OCI-LY3 (cell line): ENCODE results near the gene TYMP.

Source experiments
- H2AFZ ChIP-seq: fragments of 200-600, 300-600 bp; shearing (Covaris generic); 2 replicates; pipeline ENCODE4 v1.6.0; 2014; ENCODE audit warnings: antibody characterized with exemption, low read depth, low read length
- H3K27ac ChIP-seq: fragments of 200-600, 300-600 bp; sonication (generic); 2 replicates; pipeline ENCODE4 v1.5.1; 2014; ENCODE audit warnings: mild to moderate bottlenecking, low read length, moderate library complexity, mixed read lengths
- H3K27me3 ChIP-seq: fragments of 200-600, 300-600 bp; sonication (generic); 2 replicates; pipeline ENCODE4 v1.6.1; 2014; ENCODE audit warnings: low read depth, low read length, mixed read lengths
- H3K36me3 ChIP-seq: fragments of 200-600, 300-600 bp; sonication (generic); replicated peaks from 2 replicates; pipeline ENCODE3; 2014; ENCODE audit warnings: low read depth, low read length, mixed read lengths
- H3K4me1 ChIP-seq: fragments of 300-600, 200-600 bp; sonication (generic); 2 replicates; pipeline ENCODE4 v1.6.1; 2014; ENCODE audit warnings: low read length, mixed read lengths
- H3K4me2 ChIP-seq: fragments of 200-600, 300-600 bp; sonication (generic); 2 replicates; pipeline ENCODE4 v1.6.1; 2014; ENCODE audit warnings: low read length, mixed read lengths
- H3K4me3 ChIP-seq: fragments of 300-600, 200-600 bp; sonication (generic); 2 replicates; pipeline ENCODE4 v1.5.1; 2014; ENCODE audit warnings: antibody characterized with exemption, mild to moderate bottlenecking, low read length, moderate library complexity
- H3K79me2 ChIP-seq: fragments of 300-600, 200-600 bp; shearing (Covaris generic); 2 replicates; pipeline ENCODE4 v1.6.1; 2014; ENCODE audit warnings: mild to moderate bottlenecking, low read length, mixed read lengths
- H3K9ac ChIP-seq: fragments of 300-600, 200-600 bp; shearing (Covaris generic); 2 replicates; pipeline ENCODE4 v1.6.0; 2014; ENCODE audit warnings: mild to moderate bottlenecking, low read length, moderate library complexity
- H3K9me3 ChIP-seq: fragments of 200-600, 300-600 bp; shearing (Covaris generic); 2 replicates; pipeline ENCODE4 v1.6.1; 2014; ENCODE audit warnings: low read length, mixed read lengths; ENCODE audit not compliant: insufficient read depth
- H4K20me1 ChIP-seq: fragments of 200-600, 300-600 bp; sonication (generic); 2 replicates; pipeline ENCODE4 v1.6.1; 2016; ENCODE audit warnings: low read length, mixed read lengths; ENCODE audit not compliant: insufficient read depth
- EZH2phosphoT487 ChIP-seq: fragments of 200-600 bp; shearing (Covaris generic); IDR thresholded peaks from 2 replicates; pipeline ENCODE4 v1.6.1; 2018; ENCODE audit warnings: antibody characterized with exemption, mixed run types, low read depth
- TF ChIP-seq, protein P1 (sequence below): fragments of 200-600, 300-600 bp; sonication (generic); IDR thresholded peaks from 2 replicates; pipeline ENCODE4 v1.5.1; 2014; ENCODE audit warnings: antibody characterized with exemption, low read length, low read depth

TYMP gene

DNA sequence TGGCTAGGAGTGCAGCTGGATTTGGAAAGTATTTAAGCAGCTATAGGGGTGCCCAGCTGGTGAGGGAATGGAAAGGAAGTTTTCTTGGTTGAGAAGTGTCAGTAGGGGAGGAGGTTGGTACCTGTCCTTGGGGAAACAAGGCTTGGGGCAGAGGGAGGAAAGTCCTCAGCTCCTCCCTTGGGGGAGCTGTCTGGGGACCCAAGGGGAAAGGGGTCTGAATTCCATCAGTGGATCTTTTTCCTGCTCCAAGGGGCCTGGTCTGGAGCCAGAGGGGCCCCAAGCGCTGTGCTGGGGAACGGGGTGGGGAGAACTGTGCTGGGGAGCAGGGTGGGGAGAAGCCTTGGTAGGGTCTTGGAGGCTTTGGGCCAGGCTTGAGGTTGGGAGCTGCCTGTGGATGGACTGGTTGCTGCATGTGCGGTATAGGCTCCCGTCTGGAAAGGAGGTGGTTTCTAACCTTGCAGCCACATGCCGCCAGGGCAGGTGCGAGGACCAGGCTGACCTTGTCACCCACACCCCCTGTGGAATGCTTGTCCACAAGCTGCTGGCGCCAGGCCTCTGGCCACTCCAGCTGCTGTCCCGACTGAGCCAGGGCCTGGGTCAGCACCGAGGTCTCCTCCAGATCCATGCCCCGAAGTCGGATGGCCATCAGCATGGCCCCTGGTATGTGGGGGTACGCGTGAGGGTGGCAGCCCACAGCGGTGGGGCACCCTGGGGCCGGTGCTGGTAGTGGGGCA, 963 bp downstream of the TYMP start:
- Histone ChIP-seq H3K36me3 (peaks cover 4% of the 10 kb centered on the region), H3K9me3 (no peaks in the 10 kb centered on the region), H2AFZ (no peak overlapping the region), H3K27me3 (no peaks in the 10 kb centered on the region), H3K9ac (no peak overlapping the region), H3K4me2 (no peak overlapping the region), H3K79me2 (peaks cover 19% of the 10 kb centered on the region), H3K4me1 (peaks cover 31% of the 10 kb centered on the region), H4K20me1 (peaks cover 6% of the 10 kb centered on the region; the same call in 1 of the 2 replicates), H3K4me3 (no peak overlapping the region), H3K27ac (no peak overlapping the region)
- TF ChIP-seq, protein P1, sequence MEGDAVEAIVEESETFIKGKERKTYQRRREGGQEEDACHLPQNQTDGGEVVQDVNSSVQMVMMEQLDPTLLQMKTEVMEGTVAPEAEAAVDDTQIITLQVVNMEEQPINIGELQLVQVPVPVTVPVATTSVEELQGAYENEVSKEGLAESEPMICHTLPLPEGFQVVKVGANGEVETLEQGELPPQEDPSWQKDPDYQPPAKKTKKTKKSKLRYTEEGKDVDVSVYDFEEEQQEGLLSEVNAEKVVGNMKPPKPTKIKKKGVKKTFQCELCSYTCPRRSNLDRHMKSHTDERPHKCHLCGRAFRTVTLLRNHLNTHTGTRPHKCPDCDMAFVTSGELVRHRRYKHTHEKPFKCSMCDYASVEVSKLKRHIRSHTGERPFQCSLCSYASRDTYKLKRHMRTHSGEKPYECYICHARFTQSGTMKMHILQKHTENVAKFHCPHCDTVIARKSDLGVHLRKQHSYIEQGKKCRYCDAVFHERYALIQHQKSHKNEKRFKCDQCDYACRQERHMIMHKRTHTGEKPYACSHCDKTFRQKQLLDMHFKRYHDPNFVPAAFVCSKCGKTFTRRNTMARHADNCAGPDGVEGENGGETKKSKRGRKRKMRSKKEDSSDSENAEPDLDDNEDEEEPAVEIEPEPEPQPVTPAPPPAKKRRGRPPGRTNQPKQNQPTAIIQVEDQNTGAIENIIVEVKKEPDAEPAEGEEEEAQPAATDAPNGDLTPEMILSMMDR, result no peak
- no peak for TF ChIP-seq EZH2phosphoT487

DNA sequence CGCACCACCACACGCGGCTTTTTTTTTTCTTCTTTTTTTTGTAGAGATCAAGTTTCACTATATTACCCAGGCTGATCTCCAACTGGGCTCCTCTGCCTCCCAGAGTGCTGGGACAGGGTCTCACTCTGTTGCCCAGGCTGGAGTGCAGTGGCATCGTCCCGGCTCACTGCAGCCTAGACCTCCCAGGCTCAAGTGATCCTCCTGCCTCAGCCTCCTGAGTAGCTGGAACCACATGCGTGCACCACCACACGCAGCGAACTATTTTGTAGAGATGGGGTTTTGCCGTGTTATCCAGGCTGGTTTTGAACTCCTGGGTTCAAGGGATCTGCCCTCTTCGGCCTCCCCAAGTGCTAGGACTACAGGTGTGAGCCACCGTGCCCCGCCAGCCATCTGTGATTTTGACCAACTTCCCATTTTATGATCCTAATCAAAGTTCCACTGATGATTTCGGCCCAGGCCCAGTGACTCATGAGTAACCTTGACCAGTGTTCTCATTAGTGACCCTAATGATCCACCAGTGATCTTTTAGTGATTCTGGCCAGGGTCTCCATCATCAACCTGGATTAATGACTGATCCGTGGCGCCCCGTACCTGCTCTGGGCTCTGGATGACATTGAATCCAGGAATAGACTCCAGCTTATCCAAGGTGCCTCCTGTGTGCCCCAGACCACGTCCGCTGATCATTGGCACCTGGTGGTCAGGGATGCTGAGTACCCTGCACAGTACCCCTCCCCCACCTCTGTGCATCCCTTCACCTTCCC, 1.7 kb downstream of the TYMP start:
- Histone ChIP-seq H3K36me3 (peaks cover 4% of the 10 kb centered on the region), H4K20me1 (peaks cover 6% of the 10 kb centered on the region; the same call in 1 of the 2 replicates), H3K79me2 (peaks cover 22% of the 10 kb centered on the region), H3K4me2 (peak overlapping the region; percentile 93), H2AFZ (no peak overlapping the region), H3K27ac (no peak overlapping the region), H3K9me3 (no peaks in the 10 kb centered on the region), H3K4me3 (peak overlapping the region; percentile 84), H3K27me3 (no peaks in the 10 kb centered on the region), H3K9ac (no peak overlapping the region), H3K4me1 (peaks cover 24% of the 10 kb centered on the region)
- no peak for TF ChIP-seq EZH2phosphoT487
- TF ChIP-seq, protein P1, result no peak

DNA sequence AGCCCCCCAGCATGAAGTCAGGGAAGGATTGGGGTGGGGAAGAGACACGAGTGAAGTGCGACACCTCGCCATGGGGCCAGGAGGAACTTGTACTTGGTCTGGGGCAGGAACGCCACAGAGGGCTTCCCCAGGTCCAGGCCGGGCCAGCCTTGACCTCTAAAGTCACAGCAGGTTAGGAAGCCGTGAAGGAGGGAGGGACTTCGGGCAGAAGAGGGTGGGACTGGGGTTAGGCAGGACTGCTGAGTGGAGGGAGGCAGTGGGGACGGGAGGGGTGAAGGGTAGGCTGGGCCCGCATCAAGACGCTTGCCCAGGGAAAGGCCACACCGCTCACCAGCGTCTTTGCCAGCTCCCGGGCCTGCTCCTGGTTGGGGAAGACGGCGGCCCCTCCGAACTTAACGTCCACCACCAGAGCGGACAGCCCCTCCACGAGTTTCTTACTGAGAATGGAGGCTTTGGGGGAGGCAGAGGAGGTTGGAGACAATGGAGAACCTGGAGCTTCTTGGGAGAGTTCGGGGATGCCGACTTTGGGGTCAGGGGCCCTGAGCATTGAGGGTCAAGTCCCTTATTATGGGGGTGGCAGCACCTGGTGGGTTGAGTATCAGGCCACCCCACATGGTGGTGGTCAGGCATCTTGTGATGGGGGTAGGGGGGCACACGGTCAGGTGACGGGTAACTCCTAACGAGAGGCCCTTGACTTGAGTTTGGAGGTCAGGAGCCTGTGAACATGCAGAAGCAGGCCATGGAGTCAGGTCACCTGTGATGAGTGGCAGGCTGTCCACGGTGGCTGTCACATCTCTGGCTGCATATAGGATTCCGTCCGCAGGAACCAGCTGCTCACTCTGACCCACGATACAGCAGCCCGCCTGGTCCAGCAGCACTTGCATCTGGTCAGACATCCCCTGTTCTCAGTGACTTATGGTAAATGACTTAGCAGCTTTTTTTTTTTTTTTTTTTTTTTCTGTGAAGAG, 2.7 kb downstream of the TYMP start:
- H2AFZ ChIP-seq, result no peak overlapping the region
- peak overlapping the region; percentile 92 for H3K9ac ChIP-seq

More for the DNA sequence above, 2.7 kb downstream of the TYMP start:
- Histone ChIP-seq H3K27me3 (no peaks in the 10 kb centered on the region), H3K4me1 (peaks cover 17% of the 10 kb centered on the region), H3K4me3 (peak overlapping the region; percentile 84), H3K4me2 (peak overlapping the region; percentile 93), H3K27ac (peak overlapping the region; percentile 93), H4K20me1 (peaks cover 6% of the 10 kb centered on the region; the same call in 1 of the 2 replicates), H3K36me3 (peaks cover 4% of the 10 kb centered on the region), H3K9me3 (no peaks in the 10 kb centered on the region), H3K79me2 (peaks cover 22% of the 10 kb centered on the region)
- no peak for TF ChIP-seq EZH2phosphoT487
- TF ChIP-seq, protein P1, result no peak
